Measurements from ENCODE around the gene OAF. TPM values are rescaled to one million over a fixed set of nuclear protein-coding genes. Genes with fewer than 3 reads are reported as not detected.

Gene OAF
- total and polyA plus RNA-seq, 2 donors (not counting 1 experiment from before 2014, with no cell fraction given), result 1.3 to 1.9 TPM

DNA sequence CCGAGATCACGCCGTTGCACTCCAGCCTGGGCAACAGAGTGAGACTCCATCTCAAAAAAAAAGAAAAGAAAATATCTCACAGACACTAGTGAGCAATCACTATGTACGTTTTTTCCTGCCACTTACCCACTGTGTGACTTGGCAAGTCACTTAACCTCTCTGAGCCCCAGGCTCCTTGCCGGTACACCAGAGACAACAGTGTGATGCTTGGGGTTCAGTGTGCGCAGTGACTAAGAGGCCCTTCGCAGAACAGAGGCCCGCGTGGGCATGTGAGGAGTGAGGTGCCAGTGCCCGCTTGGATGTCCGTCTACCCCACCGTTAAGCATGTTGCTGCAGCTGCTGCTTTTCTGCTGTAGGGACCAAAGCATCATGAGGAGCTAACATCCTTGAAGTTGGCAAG, 6.7 kb downstream of the OAF start:
- DNase-seq (no peak), ATAC-seq (ENCODE audit: low read depth) (no peak)
- Mint-ChIP-seq H3K27ac (no peak overlapping the region), H3K9me3 (ENCODE audit: insufficient read depth) (no peaks in the 10 kb centered on the region), H3K27me3 (peaks cover 18% of the 10 kb centered on the region), H3K4me1 (no peaks in the 10 kb centered on the region), H3K4me3 (no peak overlapping the region)
- ChIA-PET POLR2A (no interaction called here), CTCF (no interaction called here)
- no peak for TF ChIP-seq EZH2 (IDR thresholded peaks at IDR 0.05; ENCODE audit: borderline replicate concordance, insufficient read depth, low read depth, low read length, poor library complexity, severe bottlenecking)
- TF ChIP-seq CTCF (IDR thresholded peaks at IDR 0.05), result no peak
- Histone ChIP-seq H3K27me3 (replicated peaks in 1 of 4; ENCODE audit: control extremely low read depth in 1 of 4, control insufficient read depth in 3 of 4, insufficient read depth in 4 of 4, low read length in 3 of 4) (no peaks in the 10 kb centered on the region), H3K4me3 (ENCODE audit: control extremely low read depth in 1 of 5, extremely low read depth in 1 of 5, insufficient read depth in 1 of 5, low read depth in 2 of 5, low read length in 4 of 5) (no peak overlapping the region), H3K79me2 (ENCODE audit: control insufficient read depth, insufficient read depth, low read length) (no peaks in the 10 kb centered on the region), H3K4me2 (replicated peaks; ENCODE audit: low read depth, low read length, poor library complexity, severe bottlenecking) (no peak overlapping the region), H3K4me1 (ENCODE audit: control insufficient read depth in 2 of 2, insufficient read depth in 2 of 2, low read length in 2 of 2) (no peaks in the 10 kb centered on the region), H3K9ac (ENCODE audit: low read length) (no peak overlapping the region), H3K27ac (ENCODE audit: low read length in 2 of 2) (no peak overlapping the region), H2AFZ (ENCODE audit: insufficient read depth, low read depth, low read length, poor library complexity, severe bottlenecking) (no peak overlapping the region), H3K9me3 (ENCODE audit: control extremely low read depth in 1 of 3, control insufficient read depth in 2 of 3, insufficient read depth in 1 of 3, low read length in 2 of 3) (no peaks in the 10 kb centered on the region), H3K36me3 (replicated peaks in 1 of 2; ENCODE audit: control extremely low read depth in 1 of 2, control insufficient read depth in 1 of 2, extremely low read depth in 1 of 2, insufficient read depth in 2 of 2, low read length in 1 of 2) (no peaks in the 10 kb centered on the region), H4K20me1 (ENCODE audit: control insufficient read depth, insufficient read depth, low read length, poor library complexity, severe bottlenecking) (no peaks in the 10 kb centered on the region)
- intact Hi-C loops (cut with micrococcal nuclease), result no loop called here
- 95% methylated on average over 11 of the region's 12 CpGs for WGBS (ENCODE audit: insufficient coverage)

DNA sequence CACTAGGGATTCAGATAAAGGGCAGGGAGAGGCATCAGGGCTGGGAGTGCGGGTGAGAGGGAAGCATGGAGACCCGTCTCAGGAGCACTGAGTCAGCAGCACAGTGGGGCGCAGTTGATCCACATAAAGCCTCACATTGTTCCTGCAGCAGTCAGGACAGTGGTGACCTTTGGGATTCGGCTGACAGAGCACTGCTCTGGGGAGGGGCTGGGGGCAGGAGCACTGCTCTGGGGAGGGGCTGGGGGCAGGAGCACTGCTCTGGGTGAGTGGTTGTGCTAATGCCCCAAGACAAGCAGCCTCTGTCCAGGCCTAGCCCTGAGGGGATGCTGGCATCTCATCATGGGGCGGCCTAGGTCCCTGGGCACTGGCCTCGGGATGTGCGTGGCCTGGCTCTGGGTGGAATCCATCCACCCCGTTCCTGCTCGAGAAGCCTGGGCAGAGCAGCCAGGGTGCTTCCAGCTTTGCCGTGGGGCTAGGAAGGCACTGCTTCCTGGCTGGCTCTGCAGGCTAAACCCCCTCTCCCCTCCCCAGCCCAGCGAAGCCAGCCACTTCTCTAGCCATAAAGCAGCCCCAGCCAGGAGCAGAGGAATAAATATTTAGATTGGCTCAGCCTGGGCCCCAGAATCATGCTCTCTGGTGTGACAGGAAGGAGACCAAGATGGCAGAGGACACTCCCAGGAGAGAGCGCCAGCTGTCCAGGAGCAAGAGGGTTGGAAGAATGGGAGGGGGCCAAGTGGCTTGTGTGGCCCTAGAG, 7.3 kb downstream of the OAF start:
- no peak overlapping the region for H3K4me2 ChIP-seq (replicated peaks; ENCODE audit: low read depth, low read length, poor library complexity, severe bottlenecking)
- no peak overlapping the region for H3K4me3 Mint-ChIP-seq
- no peak for TF ChIP-seq EZH2 (IDR thresholded peaks at IDR 0.05; ENCODE audit: borderline replicate concordance, insufficient read depth, low read depth, low read length, poor library complexity, severe bottlenecking)
- no peak for TF ChIP-seq CTCF (IDR thresholded peaks at IDR 0.05)
- intact Hi-C loops (cut with micrococcal nuclease), result no loop called here
- H2AFZ ChIP-seq (ENCODE audit: insufficient read depth, low read depth, low read length, poor library complexity, severe bottlenecking), result no peak overlapping the region
- H3K9me3 ChIP-seq (ENCODE audit: control extremely low read depth in 1 of 3, control insufficient read depth in 2 of 3, insufficient read depth in 1 of 3, low read length in 2 of 3), result no peaks in the 10 kb centered on the region
- H3K4me3 ChIP-seq (ENCODE audit: control extremely low read depth in 1 of 5, extremely low read depth in 1 of 5, insufficient read depth in 1 of 5, low read depth in 2 of 5, low read length in 4 of 5), result no peak overlapping the region
- ATAC-seq (ENCODE audit: low read depth), result no peak
- H3K9me3 Mint-ChIP-seq (ENCODE audit: insufficient read depth), result no peaks in the 10 kb centered on the region
- CTCF ChIA-PET, result no interaction called here
- H3K4me1 ChIP-seq (ENCODE audit: control insufficient read depth in 2 of 2, insufficient read depth in 2 of 2, low read length in 2 of 2), result no peaks in the 10 kb centered on the region
- POLR2A ChIA-PET, result no interaction called here
- H3K27me3 ChIP-seq (replicated peaks in 1 of 4; ENCODE audit: control extremely low read depth in 1 of 4, control insufficient read depth in 3 of 4, insufficient read depth in 4 of 4, low read length in 3 of 4), result no peaks in the 10 kb centered on the region
- no peaks in the 10 kb centered on the region for H3K79me2 ChIP-seq (ENCODE audit: control insufficient read depth, insufficient read depth, low read length)
- no peaks in the 10 kb centered on the region for H3K4me1 Mint-ChIP-seq
- H3K27ac Mint-ChIP-seq, result no peak overlapping the region
- no peaks in the 10 kb centered on the region for H4K20me1 ChIP-seq (ENCODE audit: control insufficient read depth, insufficient read depth, low read length, poor library complexity, severe bottlenecking)
- peaks cover 15% of the 10 kb centered on the region for H3K27me3 Mint-ChIP-seq
- H3K36me3 ChIP-seq (replicated peaks in 1 of 2; ENCODE audit: control extremely low read depth in 1 of 2, control insufficient read depth in 1 of 2, extremely low read depth in 1 of 2, insufficient read depth in 2 of 2, low read length in 1 of 2), result no peaks in the 10 kb centered on the region
- WGBS (ENCODE audit: insufficient coverage), result 90% methylated on average over 9 of the region's 12 CpGs
- H3K27ac ChIP-seq (ENCODE audit: low read length in 2 of 2), result no peak overlapping the region
- DNase-seq, result no peak
- no peak overlapping the region for H3K9ac ChIP-seq (ENCODE audit: low read length)
